Neural crest cell (in vitro differentiated cells): ENCODE measurements around the gene CACNA1A. TPM values are rescaled to one million over a fixed set of nuclear protein-coding genes. Genes with fewer than 3 reads are reported as not detected.

Experiments used
- DNase-seq: peaks from one replicate; pipeline ENCODE4 v3.0.0; 2021; ENCODE audit warnings: low read depth, mixed read lengths, low spot score
- H3K27ac Mint-ChIP-seq: one replicate; pipeline ENCODE4 v1.8.0; 2021; ENCODE audit warnings: mild to moderate bottlenecking, mixed read lengths; ENCODE audit not compliant: unreplicated experiment
- H3K27me3 Mint-ChIP-seq: 2 replicates; pipeline ENCODE4 v1.8.0; 2021; ENCODE audit warnings: low read depth, mild to moderate bottlenecking, mixed read lengths
- H3K36me3 Mint-ChIP-seq: 2 replicates; pipeline ENCODE4 v1.8.0; 2021; ENCODE audit warnings: low read depth, mild to moderate bottlenecking, mixed read lengths
- H3K4me1 Mint-ChIP-seq: 2 replicates; pipeline ENCODE4 v1.8.0; 2021; ENCODE audit warnings: mixed read lengths
- H3K4me3 Mint-ChIP-seq: one replicate; pipeline ENCODE4 v1.8.0; 2021; ENCODE audit warnings: mild to moderate bottlenecking, mixed read lengths
- H3K9me3 Mint-ChIP-seq: 2 replicates; pipeline ENCODE4 v1.8.0; 2021; ENCODE audit warnings: mixed read lengths
- CTCF ChIP-seq: fragments of 200-600 bp; sonication (generic); conservative IDR thresholded peaks from 2 replicates; pipeline ENCODE4 v1.5.0; 2021; ENCODE audit warnings: antibody characterized with exemption, mild to moderate bottlenecking
- total RNA-seq: library from RNA; stranded (reverse); gene quantifications from 2 replicates; pipeline ENCODE4 v1.2.1, GENCODE V29; 2021

Gene CACNA1A
- total RNA-seq, 1 donor from 2014 or later: 2.8 TPM

- H3K27me3 Mint-ChIP-seq: peaks cover 26% of the 10 kb centered on the region
- DNase-seq: no peak
- TF ChIP-seq CTCF: no peak
- H3K27ac Mint-ChIP-seq: no peak overlapping the region
- no peaks in the 10 kb centered on the region for H3K36me3 Mint-ChIP-seq
- H3K9me3 Mint-ChIP-seq: peaks cover 7% of the 10 kb centered on the region
- H3K4me1 Mint-ChIP-seq: peaks cover 3% of the 10 kb centered on the region
- no peak overlapping the region for H3K4me3 Mint-ChIP-seq
Measured at GRCh38 chr19:13252569-13253335, 253.5 kb downstream of the CACNA1A start.

GRCh38 chr19:13244920-13245319 lies 261.4 kb downstream of the CACNA1A start:
- no peak for TF ChIP-seq CTCF
- Mint-ChIP-seq H3K4me1 (peaks cover 6% of the 10 kb centered on the region), H3K27ac (no peak overlapping the region), H3K36me3 (no peaks in the 10 kb centered on the region), H3K27me3 (peaks cover 5% of the 10 kb centered on the region), H3K4me3 (no peak overlapping the region), H3K9me3 (peaks cover 4% of the 10 kb centered on the region)
- DNase-seq: no peak

DNA sequence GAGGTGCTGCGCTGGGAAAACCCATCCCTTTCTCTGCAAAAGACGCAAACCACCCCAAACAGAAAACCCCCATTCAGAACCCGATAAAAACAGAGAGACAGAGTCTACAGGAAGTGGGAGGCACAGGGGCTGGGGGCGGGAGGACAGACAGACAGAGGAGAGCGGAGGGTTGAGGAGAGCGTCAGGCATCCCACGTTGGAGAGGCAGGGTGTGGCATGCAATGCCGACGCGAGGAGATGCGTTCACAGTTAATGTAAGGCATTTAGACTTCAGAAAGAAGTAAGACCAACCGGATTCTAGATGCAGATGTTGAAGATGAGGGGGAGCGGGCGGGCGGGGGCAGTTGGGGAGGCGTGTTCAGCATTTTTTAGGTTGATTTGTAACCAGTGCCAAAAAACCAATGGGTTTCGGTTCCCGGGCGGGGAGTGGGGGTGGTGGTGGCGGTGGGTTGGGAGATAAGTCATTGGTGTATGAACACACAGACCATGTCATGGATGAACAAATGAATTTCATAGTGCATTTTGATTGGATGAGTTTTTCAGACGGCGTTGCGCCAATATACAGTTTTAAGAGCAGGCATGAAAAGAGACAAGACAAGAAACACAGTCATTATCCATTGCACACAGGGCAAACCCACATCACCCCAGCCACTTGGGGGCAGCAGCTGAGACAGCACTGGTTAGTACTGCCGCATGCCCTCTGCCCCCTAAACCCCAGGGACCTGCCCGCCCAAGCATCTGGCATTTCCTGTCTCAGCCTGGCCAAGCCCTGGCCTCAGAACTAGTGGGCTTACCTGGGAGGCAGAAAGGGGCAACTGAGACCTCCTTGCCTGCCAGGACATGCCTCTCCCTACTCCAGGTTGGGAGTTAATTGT lies 264.8 kb downstream of the CACNA1A start:
- no peak for TF ChIP-seq CTCF
- no peaks in the 10 kb centered on the region for H3K9me3 Mint-ChIP-seq
- no peak for DNase-seq
- H3K4me1 Mint-ChIP-seq: peaks cover 6% of the 10 kb centered on the region
- peaks cover 5% of the 10 kb centered on the region for H3K27me3 Mint-ChIP-seq
- no peak overlapping the region for H3K4me3 Mint-ChIP-seq
- no peak overlapping the region for H3K27ac Mint-ChIP-seq
- H3K36me3 Mint-ChIP-seq: no peaks in the 10 kb centered on the region

GRCh38 chr19:13240312-13241022 lies 265.8 kb downstream of the CACNA1A start:
- Mint-ChIP-seq H3K4me1 (peaks cover 6% of the 10 kb centered on the region), H3K9me3 (no peaks in the 10 kb centered on the region), H3K36me3 (peaks cover under 1% of the 10 kb centered on the region), H3K27me3 (peaks cover 5% of the 10 kb centered on the region), H3K4me3 (no peak overlapping the region), H3K27ac (no peak overlapping the region)
- TF ChIP-seq CTCF: no peak
- DNase-seq: no peak

- no peak overlapping the region for H3K27ac Mint-ChIP-seq
- peaks cover 4% of the 10 kb centered on the region for H3K9me3 Mint-ChIP-seq
- peaks cover 5% of the 10 kb centered on the region for H3K27me3 Mint-ChIP-seq
- H3K4me1 Mint-ChIP-seq: peaks cover 12% of the 10 kb centered on the region
- peaks cover 3% of the 10 kb centered on the region for H3K36me3 Mint-ChIP-seq
- H3K4me3 Mint-ChIP-seq: no peak overlapping the region
- DNase-seq: no peak
- TF ChIP-seq CTCF: no peak
Measured at GRCh38 chr19:13238891-13239534, 267.3 kb downstream of the CACNA1A start.
